T-helper 1 cell treated with Interleukin-12 subunit alpha and Interleukin-12 subunit beta and Interleukin-4 antibody, amounts not matched to agents 30 μg/mL and 1 μg/mL, for 36 hours (primary cell): ENCODE measurements around the gene KCTD18.
A peak's percentile ranks its signal among the peaks of the same experiment; 100 is the strongest.

Experiments used
- H3K27ac Mint-ChIP-seq: one replicate; pipeline ENCODE4 v1.8.0; 2021; ENCODE audit warnings: mild to moderate bottlenecking, mixed read lengths
- H3K27me3 Mint-ChIP-seq: one replicate; pipeline ENCODE4 v1.8.0; 2021; ENCODE audit warnings: low read depth, mixed read lengths
- H3K36me3 Mint-ChIP-seq: one replicate; pipeline ENCODE4 v1.8.0; 2021; ENCODE audit warnings: low read depth, mixed read lengths
- H3K4me1 Mint-ChIP-seq: one replicate; pipeline ENCODE4 v1.8.0; 2021; ENCODE audit warnings: low read depth, mixed read lengths
- H3K4me3 Mint-ChIP-seq: one replicate; pipeline ENCODE4 v1.8.0; 2021; ENCODE audit warnings: mild to moderate bottlenecking, moderate library complexity, mixed read lengths
- H3K9me3 Mint-ChIP-seq: one replicate; pipeline ENCODE4 v1.8.0; 2021; ENCODE audit warnings: mixed read lengths

The KCTD18 gene

DNA sequence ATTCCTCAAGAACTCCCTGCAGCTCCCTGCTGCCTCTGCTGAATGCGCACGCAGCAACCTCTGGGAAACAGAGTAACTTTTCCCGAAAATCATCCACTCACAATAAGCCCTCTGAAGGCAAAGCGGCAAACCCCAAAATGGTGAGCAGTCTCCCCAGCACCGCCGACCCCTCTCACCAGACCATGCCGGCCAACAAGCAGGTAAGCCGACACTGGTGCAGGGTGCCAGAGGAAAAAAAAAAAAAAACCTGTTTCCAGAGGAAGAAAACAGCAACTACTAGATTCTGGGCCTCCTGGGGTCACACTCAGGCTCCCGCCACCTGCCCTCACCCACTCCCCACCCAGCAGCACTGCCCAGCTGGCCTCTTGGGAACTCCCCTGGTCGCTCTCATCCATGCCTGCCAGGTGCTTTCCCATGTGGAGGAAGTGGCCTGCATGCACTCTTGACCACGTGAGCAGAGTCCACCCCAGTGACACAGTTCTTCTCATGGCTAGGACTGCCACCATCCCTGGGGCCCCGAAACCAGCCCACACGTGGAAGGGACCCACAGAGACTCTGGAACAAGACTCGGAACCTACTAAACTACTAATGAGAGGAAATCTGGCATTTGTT is 36.9 kb downstream of the KCTD18 start:
- H3K4me3 Mint-ChIP-seq, result no peak overlapping the region
- no peaks in the 10 kb centered on the region for H3K9me3 Mint-ChIP-seq
- peaks cover 16% of the 10 kb centered on the region for H3K4me1 Mint-ChIP-seq
- no peaks in the 10 kb centered on the region for H3K27me3 Mint-ChIP-seq
- H3K27ac Mint-ChIP-seq, result no peak overlapping the region
- H3K36me3 Mint-ChIP-seq, result peaks cover 16% of the 10 kb centered on the region

DNA sequence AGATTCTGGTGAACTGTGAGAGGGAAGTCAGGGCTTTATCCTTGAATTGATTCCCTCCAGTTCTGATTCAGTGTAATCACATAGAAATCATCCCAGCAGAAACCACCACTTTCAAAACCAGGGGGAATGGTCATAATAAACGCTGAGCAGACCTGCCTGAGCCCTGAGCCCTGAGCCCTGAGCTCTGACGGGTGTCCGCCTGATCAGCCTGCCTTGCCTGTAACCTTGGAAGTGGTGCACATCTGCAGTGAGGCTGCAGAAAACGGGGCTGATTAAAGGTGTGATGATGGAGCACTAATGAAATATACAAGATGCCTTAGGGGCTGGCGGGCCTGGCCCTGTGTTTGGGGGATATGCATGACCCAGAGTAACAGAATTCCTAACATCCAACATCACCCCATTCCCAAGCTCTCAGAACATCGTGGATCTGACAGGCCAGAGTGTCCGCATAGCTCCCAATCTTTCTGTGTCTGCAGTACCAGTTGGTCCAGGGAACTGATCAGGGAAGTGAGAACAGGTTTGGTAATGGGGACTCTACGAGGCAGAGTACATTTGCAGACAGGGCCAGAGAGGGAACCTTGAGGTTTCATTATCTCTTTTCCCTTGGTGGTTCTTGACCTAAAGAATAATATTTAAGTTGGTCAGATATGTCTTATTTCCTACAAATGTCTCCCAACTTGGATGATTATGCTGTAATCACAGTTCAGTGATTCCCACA is 37.8 kb downstream of the KCTD18 start:
- Mint-ChIP-seq H3K36me3 (peaks cover 16% of the 10 kb centered on the region), H3K4me1 (peaks cover 24% of the 10 kb centered on the region), H3K9me3 (no peaks in the 10 kb centered on the region), H3K4me3 (no peak overlapping the region), H3K27ac (no peak overlapping the region), H3K27me3 (no peaks in the 10 kb centered on the region)

DNA sequence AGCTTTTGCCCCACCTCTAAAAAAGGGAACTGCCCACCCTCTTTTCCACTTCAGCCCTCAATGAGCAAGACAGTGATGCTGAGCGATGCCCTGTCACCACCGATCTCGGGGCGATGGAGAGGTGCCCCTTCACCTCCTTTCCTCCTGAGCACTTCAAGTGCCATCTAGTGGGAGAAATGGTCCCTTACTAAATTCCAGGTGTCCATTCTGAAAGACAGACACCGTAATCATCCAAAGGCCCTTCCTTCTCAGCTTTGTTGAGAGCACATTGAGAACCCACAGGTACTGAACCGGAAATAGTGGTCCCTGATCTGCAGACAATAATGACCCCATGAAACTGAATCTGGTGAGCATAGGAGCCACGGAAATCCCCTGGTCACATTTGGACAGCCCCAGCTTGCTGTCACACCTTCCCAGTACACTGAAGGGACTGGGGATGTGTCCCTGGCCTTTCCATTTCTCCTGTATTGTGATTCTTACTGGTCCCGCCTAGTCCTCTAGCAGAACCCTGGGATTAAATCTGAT is 38.5 kb downstream of the KCTD18 start:
- no peaks in the 10 kb centered on the region for H3K9me3 Mint-ChIP-seq
- no peaks in the 10 kb centered on the region for H3K27me3 Mint-ChIP-seq
- H3K4me3 Mint-ChIP-seq, result no peak overlapping the region
- peaks cover 15% of the 10 kb centered on the region for H3K36me3 Mint-ChIP-seq
- no peak overlapping the region for H3K27ac Mint-ChIP-seq
- peaks cover 28% of the 10 kb centered on the region for H3K4me1 Mint-ChIP-seq

DNA sequence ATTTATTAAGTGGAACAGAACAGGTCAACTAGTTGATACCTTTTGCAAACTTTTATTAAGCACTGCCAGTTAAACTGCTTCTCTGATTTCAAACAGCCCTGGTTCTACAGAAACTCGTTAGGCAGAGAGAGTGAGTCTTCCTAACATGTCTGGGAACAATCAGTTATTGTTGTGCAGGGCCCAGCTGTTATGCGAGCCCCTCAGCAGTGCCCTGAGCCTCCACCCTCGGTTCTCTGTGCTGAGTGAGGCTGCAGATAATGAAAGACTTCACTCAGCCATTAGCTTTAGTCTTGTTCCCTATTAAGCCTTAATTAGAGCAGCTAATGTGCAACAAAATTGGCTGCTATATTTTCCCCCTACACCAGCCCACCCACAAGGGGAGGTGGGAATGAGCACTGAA is 39.6 kb downstream of the KCTD18 start:
- Mint-ChIP-seq H3K4me3 (no peak overlapping the region), H3K36me3 (peaks cover 15% of the 10 kb centered on the region), H3K4me1 (peaks cover 32% of the 10 kb centered on the region), H3K27me3 (no peaks in the 10 kb centered on the region), H3K9me3 (no peaks in the 10 kb centered on the region), H3K27ac (no peak overlapping the region)

DNA sequence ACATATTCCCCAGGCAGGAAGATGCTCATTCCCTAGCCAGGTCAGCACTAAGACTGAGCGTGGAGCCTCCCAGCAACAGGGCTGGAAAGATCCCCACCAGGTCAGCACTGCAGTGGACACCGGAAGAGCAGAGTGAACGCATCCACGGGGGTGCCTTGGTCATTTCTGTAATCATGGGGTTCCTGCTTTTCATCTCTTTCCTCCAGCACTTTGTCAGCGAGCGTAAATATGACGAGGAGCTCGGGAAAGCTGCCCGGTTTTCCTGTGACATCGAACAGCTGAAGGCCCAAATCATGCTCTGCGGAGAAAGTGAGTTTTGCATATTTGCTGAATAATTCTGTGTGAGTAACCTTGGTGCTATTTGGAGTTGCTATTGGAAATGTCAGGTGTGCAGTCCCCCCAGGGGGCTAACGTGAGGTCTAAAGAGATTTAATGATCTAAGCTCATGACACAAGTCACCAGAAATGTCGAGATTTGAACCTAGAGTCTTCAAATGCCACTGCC is 40.1 kb downstream of the KCTD18 start:
- H3K27ac Mint-ChIP-seq, result no peak overlapping the region
- H3K4me1 Mint-ChIP-seq, result peaks cover 32% of the 10 kb centered on the region
- no peaks in the 10 kb centered on the region for H3K27me3 Mint-ChIP-seq
- peaks cover 11% of the 10 kb centered on the region for H3K36me3 Mint-ChIP-seq
- no peak overlapping the region for H3K4me3 Mint-ChIP-seq
- no peaks in the 10 kb centered on the region for H3K9me3 Mint-ChIP-seq

DNA sequence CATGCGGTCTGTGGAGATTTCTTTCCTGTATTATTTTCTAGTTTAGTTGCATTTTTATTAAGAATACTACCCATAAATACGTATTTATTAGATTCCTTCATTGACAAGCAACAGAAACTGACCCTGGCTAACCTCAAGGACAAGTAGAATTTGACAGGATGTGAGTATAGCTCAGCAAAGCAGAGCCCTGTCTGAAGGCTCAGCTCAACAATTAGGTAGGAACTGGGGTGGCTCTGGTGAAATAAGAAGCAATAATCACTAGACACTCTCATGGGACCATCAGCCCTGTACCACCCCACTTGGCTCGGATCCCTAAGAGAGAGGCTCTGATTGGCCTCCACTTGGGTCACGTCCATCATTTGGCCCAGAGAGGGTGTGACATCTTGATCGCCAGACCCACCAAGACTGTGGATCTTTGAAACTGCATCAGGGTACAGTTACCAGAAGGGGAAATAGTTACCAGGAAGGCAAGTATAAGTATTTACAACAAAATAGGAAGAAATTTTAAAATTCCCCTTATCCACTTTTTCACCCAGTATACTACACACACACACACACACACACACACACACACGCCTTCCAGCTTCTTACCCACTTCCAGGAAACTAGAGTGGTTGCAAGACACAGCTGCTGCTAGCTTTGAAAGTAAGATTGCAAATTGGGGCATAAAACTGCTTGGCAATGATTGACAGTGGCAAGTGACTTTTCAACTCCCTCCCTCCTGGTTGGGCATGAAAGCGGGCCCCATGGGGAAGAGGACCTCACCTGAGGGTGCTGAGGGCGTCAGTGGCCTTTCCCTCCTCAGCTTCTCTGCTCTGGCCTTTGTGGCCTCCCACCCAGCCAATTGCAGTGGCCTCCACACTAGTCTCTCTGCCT is 41.8 kb downstream of the KCTD18 start:
- peak overlapping the region; percentile 88 for H3K27ac Mint-ChIP-seq
- H3K36me3 Mint-ChIP-seq, result peaks cover 11% of the 10 kb centered on the region
- H3K4me1 Mint-ChIP-seq, result peaks cover 36% of the 10 kb centered on the region
- H3K4me3 Mint-ChIP-seq, result peak overlapping the region; percentile 35
- H3K9me3 Mint-ChIP-seq, result no peaks in the 10 kb centered on the region
- no peaks in the 10 kb centered on the region for H3K27me3 Mint-ChIP-seq

DNA sequence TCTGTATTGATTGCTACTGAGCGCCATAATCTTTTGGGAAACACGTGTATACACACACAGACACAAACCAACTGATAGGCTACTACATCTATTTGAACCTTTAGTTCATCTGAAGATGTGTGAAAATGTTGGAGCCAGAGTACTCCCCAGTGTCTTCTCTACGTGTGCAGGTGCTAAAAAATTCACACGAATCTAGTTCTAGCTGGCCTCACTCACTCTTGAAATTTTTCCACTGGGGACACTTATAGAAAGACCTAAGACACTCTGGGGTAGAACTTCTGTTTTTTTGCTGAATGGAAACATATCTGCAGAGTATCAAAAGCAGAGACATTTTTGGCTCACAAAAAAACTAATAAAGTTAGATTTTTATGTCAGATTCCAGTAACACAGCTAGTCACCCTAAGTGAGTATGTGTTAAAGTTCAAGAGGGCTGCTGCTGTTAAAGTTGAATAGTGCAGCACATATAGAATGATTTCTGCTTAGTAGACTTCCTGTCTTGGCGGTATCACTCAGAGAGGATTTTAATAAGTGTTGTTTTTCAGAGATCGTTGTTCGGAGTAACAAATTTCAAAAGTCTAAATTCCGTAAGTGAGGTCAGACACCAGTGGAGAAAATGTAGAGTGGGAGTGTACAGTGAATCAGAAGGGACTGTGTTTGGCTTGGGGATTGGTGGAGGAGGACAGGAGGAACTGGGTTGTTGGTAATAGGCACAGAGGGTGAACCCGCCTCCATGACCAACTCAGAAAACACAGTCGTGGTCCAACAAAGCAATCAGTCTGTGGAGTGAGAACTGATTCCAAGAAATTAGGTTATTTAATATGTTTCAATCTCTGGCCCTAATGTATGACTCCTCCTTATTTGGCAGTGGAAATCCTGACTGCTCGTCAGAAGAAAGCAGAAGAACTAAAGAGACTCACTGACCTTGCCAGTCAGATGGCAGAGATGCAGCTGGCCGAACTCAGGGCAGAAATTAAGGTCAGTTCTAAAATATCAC is 43.1 kb downstream of the KCTD18 start:
- Mint-ChIP-seq H3K27me3 (no peaks in the 10 kb centered on the region), H3K4me1 (peaks cover 37% of the 10 kb centered on the region), H3K4me3 (peak overlapping the region; percentile 75), H3K9me3 (no peaks in the 10 kb centered on the region), H3K36me3 (peaks cover 12% of the 10 kb centered on the region), H3K27ac (peak overlapping the region; percentile 88)

DNA sequence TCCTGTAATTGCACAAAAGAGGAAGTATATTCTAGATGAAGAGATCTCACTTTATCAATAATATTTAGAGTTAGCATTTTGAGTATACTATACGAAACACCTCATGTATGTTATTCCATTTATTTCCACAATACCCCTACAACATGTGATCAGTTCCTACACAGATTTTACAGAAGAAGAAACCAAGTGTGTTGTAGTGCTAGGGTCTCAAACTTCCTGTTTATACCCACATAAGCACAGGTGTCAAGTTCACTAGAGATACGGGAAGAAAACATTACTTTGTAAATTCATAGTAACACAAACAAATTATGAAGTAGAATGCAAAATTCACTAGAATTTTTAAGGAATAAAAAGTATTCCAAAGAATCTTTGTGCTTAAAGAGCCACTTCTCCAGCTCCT is 46.4 kb downstream of the KCTD18 start:
- no peaks in the 10 kb centered on the region for H3K27me3 Mint-ChIP-seq
- H3K27ac Mint-ChIP-seq, result no peak overlapping the region
- H3K4me3 Mint-ChIP-seq, result no peak overlapping the region
- peaks cover 26% of the 10 kb centered on the region for H3K4me1 Mint-ChIP-seq
- no peaks in the 10 kb centered on the region for H3K9me3 Mint-ChIP-seq
- peaks cover 7% of the 10 kb centered on the region for H3K36me3 Mint-ChIP-seq

DNA sequence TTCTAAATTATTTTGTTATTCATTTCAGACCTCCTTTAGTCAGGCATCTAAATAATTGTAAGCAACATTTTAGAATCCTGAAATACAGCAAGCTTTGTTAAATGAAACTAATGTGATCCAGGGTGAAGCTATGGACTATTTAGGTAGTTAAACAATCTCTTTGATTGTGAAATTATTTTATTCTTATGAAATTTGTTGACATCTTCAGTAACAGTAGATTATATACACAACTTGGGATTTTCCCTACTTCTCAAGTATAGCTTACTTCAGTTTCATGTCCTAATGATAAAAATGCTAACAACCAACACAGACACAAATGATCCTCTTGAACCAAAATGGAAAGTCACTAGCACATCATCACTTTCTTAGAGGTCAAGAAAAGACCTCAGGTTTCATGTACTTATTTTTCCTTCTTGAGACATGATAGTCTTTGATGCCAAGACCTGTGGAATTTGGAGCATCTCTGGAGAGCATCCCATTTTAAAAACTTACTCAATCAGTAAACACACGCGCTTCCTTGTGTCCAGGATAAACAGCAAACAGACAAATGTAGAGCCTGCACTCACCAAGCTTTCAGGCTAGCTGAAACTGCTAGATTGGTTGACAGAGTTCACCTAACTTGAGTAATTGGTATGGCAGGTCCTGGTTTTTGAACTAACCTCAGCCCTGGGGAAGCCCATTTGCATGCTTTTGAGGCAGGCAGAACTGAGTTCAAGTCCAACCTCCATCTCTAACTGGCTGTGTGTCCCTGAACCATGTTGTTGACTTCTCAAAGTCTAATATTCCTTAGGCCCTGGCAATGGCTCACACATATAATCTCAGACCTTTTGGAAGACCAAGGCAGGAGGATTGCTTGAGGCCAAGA is 47.8 kb downstream of the KCTD18 start:
- Mint-ChIP-seq H3K27ac (no peak overlapping the region), H3K4me3 (no peak overlapping the region), H3K4me1 (peaks cover 13% of the 10 kb centered on the region), H3K9me3 (no peaks in the 10 kb centered on the region), H3K27me3 (no peaks in the 10 kb centered on the region), H3K36me3 (peaks cover 5% of the 10 kb centered on the region)

DNA sequence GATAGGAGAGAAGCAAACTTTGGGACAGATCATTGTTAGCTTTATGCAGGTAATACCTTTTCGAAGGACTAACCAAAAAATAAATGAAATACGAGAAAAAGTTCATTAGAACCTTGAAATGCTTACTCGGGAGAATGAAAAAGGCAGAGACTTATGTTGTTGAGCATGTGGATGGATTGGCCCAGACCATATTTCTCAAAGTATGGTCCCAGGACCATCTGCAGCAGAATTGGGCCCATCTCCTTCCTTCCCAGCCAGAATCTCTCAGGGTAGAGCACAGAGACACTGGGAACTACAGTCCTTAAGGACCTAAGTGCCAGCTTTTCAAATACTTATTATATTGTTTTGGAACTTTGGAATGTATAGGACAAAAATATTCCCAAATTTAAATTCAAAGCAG is 50.8 kb downstream of the KCTD18 start:
- Mint-ChIP-seq H3K4me3 (no peak overlapping the region), H3K4me1 (peaks cover 19% of the 10 kb centered on the region), H3K27ac (no peak overlapping the region), H3K9me3 (no peaks in the 10 kb centered on the region), H3K27me3 (no peaks in the 10 kb centered on the region), H3K36me3 (peaks cover 9% of the 10 kb centered on the region)

DNA sequence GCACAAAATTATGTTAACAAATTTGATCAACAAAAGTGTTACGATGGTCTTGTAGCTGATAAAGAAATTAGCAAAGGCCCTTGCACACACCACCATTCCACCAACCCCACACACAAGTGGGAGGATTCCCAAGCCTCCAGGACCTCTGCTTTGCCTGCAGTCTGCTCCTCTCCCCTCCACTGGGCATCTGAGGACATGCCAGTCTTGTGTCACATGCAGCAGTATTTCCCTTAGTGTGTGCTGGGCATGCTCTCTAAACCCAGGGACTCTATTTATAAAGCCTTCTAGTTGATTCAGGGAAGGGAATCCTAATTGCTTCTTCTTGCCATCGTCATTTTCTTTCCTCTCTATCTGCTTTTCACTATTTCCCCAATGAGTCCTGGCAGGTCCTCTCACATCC is 53.3 kb downstream of the KCTD18 start:
- H3K27ac Mint-ChIP-seq, result no peak overlapping the region
- H3K4me1 Mint-ChIP-seq, result peaks cover 16% of the 10 kb centered on the region
- peaks cover 4% of the 10 kb centered on the region for H3K36me3 Mint-ChIP-seq
- H3K27me3 Mint-ChIP-seq, result no peaks in the 10 kb centered on the region
- no peak overlapping the region for H3K4me3 Mint-ChIP-seq
- no peaks in the 10 kb centered on the region for H3K9me3 Mint-ChIP-seq

DNA sequence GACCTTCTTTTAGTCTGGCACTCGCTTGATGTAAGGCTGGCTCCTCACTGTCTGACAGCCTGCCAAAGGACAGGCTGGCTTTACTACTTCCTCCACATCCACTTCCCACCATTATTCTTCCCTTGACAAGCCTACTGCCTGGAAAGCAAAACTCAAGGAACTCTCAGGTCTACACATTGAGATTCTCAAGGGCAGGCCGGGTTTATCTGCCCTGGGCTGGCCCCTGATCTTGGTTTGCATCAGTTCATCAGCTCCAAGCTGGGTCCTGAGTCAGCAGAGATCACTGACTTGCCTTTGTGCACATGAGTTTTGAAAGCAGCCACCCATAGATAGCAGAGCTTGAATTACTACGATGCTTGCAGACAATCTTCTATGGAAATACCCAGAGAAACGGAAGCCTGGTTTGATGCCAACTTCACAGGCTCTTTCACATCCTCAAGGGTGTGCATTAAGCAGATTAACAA is 53.9 kb downstream of the KCTD18 start:
- Mint-ChIP-seq H3K36me3 (peaks cover 4% of the 10 kb centered on the region), H3K4me3 (peak overlapping the region; percentile 27), H3K27ac (peak overlapping the region; percentile 83), H3K27me3 (no peaks in the 10 kb centered on the region), H3K4me1 (peaks cover 16% of the 10 kb centered on the region), H3K9me3 (no peaks in the 10 kb centered on the region)
